ENCODE data around the gene WASL. TPM values are rescaled to one million over a fixed set of nuclear protein-coding genes. Genes with fewer than 3 reads are reported as not detected.

The WASL gene
- total and polyA plus RNA-seq, 2 of the 13 experiments (the other 11 are each of a cell fraction or from before 2014, with no cell fraction given) = 7.9 to 12.8 TPM

- no peak for TF ChIP-seq THAP8 (CRISPR knock-in tag; IDR thresholded peaks at IDR 0.05; ENCODE audit: borderline replicate concordance)
Measured at GRCh38 chr7:123674399-123675180, 74.2 kb downstream of the WASL start (continued).

- intact Hi-C loops (cut with micrococcal nuclease; ENCODE audit: unreplicated experiment) = no loop called here
- H3K79me2 ChIP-seq (ENCODE audit: insufficient read depth, low read length) = no peaks in the 10 kb centered on the region
- H3K9me3 ChIP-seq (ENCODE audit: low read length) = no peaks in the 10 kb centered on the region
- H3K36me3 ChIP-seq (replicated peaks in 1 of 2; ENCODE audit: control insufficient read depth in 1 of 2, insufficient read depth in 2 of 2, low read length in 2 of 2) = no peaks in the 10 kb centered on the region; a peak in 1 of 5 replicates
- no peak overlapping the region for H3K4me3 ChIP-seq (replicated peaks in 1 of 3; ENCODE audit: insufficient read depth in 1 of 3, low read depth in 2 of 3, low read length in 3 of 3)
- H3K27me3 ChIP-seq (ENCODE audit: control insufficient read depth in 1 of 2, insufficient read depth in 2 of 2, low read length in 2 of 2) = no peaks in the 10 kb centered on the region
- CTCF ChIA-PET (ENCODE audit: low intra/inter-chr PET ratio, low total read pairs) = no interaction called here
- no peaks in the 10 kb centered on the region for H3K4me1 ChIP-seq (ENCODE audit: insufficient read depth, low read length)
- H4K20me1 ChIP-seq (ENCODE audit: insufficient read depth, low read length) = no peaks in the 10 kb centered on the region
- H2AFZ ChIP-seq (ENCODE audit: low read length) = no peak overlapping the region
- no peak overlapping the region for H3K4me2 ChIP-seq (ENCODE audit: low read depth, low read length)
- no peak for ATAC-seq
- POLR2A ChIA-PET = no interaction called here
- in situ Hi-C loops (cut with HindIII; ENCODE audit: extremely low pct_ligation_motif_present, low pct_unique_long_range_greater_than_20kb) = no loop called here
- WGBS (ENCODE audit: low lambda C conversion rate) = 93% methylated on average over 3 of the region's 3 CpGs
- DNase-seq (ENCODE audit: low spot score) = no peak
- FAIRE-seq = no peak
- no TSS peak for BruUV-seq (replicated peaks)
- no peak overlapping the region for H3K27ac ChIP-seq (ENCODE audit: extremely low read length, insufficient read depth, low read length)
- no peak overlapping the region for H3K9ac ChIP-seq (ENCODE audit: insufficient read depth, low read depth, low read length)
- TF ChIP-seq ZNF644 (CRISPR knock-in tag; IDR thresholded peaks at IDR 0.05; ENCODE audit: low read depth) (no peak), ZSCAN31 (CRISPR knock-in tag; IDR thresholded peaks at IDR 0.05; ENCODE audit: low read depth) (no peak), BCL6 (CRISPR knock-in tag; IDR thresholded peaks at IDR 0.05) (no peak), ZNF407 (CRISPR knock-in tag; IDR thresholded peaks at IDR 0.05; ENCODE audit: not compliant biosample characterization) (no peak), SP2 (CRISPR knock-in tag; IDR thresholded peaks at IDR 0.05) (no peak), ZNF510 (CRISPR knock-in tag; IDR thresholded peaks at IDR 0.05; ENCODE audit: low read depth) (no peak), SMAD1 (CRISPR knock-in tag; IDR thresholded peaks at IDR 0.05; ENCODE audit: borderline replicate concordance, low read depth) (no peak), ZBTB7A (CRISPR knock-in tag; IDR thresholded peaks at IDR 0.05) (no peak), ZNF672 (CRISPR knock-in tag; IDR thresholded peaks at IDR 0.05) (no peak), FOXP1 (IDR thresholded peaks at IDR 0.05) (no peak), FOXP1 (CRISPR knock-in tag; IDR thresholded peaks at IDR 0.05) (no peak), ISX (CRISPR knock-in tag; conservative IDR thresholded peaks at IDR 0.05) (no peak)
Measured at GRCh38 chr7:123673752-123674398, 74.9 kb downstream of the WASL start.
